ENCODE results near the gene ABCE1.

The ABCE1 gene

GRCh38 chr4:145097821-145098674, at the start of gene ABCE1, which contains the start of gene ANAPC10:
Gene ABCE1, plus strand, starts transcription at chr4:145098311. Its CDS starts 6,102 bp downstream, at chr4:145104413.
Gene ANAPC10, minus strand, starts transcription at chr4:145098196. Its CDS starts 2,097 bp downstream, at chr4:145096099.
- in situ Hi-C loops (cut with HindIII; ENCODE audit: low sequenced_read_pairs): no loop called here

DNA sequence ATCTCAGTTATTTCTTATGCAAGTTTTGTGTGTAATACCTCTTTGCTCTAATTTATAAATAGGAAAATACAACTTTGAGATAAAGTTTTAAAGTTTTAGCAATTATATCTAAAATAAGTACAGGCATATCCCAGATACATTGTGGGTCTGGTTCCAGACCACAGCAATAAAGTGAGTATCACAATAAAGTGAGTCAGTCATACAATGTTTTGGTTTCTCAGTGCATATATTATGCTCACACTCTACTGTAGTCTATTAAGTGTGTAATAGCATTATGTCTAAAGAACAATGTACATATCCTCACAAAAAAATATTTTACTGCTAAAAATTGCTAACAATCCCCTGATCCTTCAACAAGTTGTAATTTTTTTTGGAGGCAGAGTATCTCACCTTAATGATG, 49.3 kb upstream of the ABCE1 start:
- in situ Hi-C loops (cut with HindIII; ENCODE audit: low sequenced_read_pairs): no loop called here

DNA sequence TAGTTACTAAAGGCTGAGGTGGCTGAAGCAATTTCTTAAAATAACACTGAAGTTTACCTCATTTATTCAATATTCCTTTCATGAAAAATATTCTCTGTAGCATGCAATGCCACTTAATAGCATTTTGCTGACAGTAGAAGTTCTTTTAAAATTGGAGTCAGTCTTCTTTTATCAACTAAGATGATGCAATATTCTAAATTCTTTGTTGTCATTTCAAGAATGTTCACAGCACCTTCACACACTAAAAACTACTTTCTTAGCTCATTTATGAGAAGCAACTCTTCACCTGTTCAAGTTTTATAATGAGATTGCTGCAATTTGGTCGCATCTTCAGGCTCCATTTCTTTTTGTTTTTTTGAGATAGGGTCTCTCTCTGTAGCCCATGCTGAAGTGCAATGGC, 48.9 kb upstream of the ABCE1 start:
- in situ Hi-C loops (cut with HindIII; ENCODE audit: low sequenced_read_pairs): no loop called here

- in situ Hi-C loops (cut with HindIII; ENCODE audit: low sequenced_read_pairs): no loop called here
These were observed 42.4 kb upstream of the ABCE1 start for GRCh38 chr4:145055533-145056257.

DNA sequence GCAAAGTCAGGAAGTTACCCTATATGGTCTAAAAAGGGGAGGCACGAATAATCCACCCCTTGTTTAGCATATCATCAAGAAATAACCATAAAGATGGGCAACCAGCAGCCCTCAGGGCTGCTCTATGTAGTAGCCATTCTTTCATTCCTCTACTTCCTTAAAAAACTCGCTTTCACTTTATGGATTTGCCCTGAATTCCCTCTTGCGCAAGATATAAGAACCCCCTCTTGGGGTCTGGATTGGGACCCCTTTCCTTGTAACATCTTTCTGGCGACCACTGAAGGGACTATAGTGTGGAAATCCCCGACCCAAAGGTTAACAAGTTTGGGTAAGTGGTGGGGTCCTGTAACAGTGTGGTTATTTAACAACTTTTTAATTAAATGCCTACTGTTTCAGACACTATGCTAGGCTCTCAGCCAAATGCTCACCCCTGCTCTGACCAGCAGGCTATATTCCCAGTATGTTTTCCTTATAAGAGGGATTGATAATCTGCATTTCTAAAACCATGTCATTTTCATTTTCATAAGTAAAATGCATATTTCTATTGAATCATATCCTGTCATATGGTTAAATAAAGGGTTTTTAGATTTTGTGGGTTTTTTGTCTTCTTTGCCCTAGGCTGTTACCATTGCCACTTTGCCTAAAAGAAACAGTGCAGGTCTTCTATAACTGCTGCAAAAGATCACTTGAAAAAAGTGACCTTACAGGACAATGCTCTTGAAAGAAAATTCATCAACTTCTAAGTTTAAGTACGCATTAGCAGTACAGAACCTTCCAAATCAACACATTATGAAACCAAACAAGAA, 41.6 kb upstream of the ABCE1 start:
- in situ Hi-C loops (cut with HindIII; ENCODE audit: low sequenced_read_pairs): no loop called here

DNA sequence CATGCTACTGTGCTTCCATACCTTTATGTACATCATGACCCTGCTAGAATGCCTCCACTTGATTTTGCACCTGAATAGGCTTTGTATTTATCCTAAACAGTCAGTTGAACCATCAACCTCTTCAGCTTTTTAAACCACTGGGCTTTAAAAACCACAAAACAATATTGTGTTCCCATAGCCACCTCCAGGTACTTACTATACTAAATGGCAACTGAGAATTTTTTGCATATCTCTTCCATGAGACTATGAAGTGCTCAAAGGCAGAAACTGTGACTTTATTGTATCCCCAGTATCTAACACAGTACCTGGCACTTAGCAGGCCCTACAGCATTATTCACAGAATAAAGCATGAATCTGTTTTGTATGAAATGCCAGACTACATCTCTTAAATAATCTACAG, 39.9 kb upstream of the ABCE1 start:
- in situ Hi-C loops (cut with HindIII; ENCODE audit: low sequenced_read_pairs): no loop called here

DNA sequence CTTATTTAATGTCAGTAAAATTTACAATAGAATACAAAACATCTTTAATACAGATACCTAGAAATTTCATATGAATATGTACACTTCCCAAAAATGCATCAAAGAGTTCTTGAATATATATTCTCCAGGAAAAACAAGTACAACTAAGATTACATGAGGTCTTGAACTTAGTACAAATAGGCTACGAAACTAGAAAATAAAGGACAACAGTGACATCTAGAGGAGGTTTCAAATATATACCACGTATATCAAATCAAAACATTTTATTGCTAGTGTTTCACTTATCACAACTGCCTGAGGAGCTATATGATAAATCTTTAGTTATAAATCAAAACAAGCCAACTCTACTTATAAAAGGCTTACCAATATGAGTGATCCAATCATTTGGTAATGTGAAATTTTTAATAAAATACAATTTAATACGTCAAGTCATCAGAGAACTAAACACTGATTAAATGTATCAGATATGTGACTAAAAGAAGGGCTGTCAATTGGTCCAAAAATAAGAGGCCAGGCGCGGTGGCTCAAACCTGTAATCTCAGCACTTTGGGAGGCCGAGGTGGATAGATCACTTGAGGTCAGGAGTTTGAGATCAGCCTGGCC, 36.7 kb upstream of the ABCE1 start:
- in situ Hi-C loops (cut with HindIII; ENCODE audit: low sequenced_read_pairs): no loop called here

DNA sequence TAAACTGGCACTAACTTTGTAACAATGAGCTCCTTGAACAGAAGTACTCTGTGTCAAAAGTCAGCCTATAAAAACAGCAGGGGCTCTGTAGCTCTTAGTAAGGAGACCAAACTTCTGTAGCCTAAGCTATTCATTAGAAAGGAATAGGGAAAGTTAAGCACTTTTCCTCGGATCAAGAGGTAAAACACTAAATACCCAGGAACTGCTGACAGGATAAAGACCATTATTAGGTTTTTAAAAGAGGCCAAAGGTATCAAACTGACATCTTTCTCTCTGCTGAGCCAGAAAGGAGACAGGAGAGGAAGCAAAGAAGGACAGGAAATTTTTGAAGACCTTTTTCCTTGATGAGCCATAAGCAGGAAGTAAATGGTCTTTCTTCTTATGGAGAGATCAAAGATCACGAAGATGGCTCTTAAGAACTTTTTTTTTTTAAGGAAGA, 32.0 kb upstream of the ABCE1 start:
- in situ Hi-C loops (cut with HindIII; ENCODE audit: low sequenced_read_pairs): no loop called here

DNA sequence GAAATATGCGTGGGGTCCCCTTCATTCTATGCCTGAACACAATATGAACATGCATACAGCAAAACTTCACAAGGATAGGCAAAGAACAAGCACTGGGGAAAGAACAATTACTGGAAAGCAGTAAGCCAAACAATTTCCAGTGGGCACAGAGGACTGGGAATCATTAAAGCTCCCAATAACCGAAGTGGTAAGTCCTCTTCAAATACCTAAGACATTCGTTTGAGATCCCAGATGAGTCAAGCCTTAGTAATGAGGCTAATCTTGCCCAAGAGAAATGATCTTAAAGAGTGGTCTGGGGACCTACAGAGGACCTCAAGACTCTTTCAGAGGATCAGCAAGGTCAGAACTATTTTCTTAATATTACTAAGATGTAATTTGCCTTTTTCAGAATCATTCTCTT, 28.8 kb upstream of the ABCE1 start:
- in situ Hi-C loops (cut with HindIII; ENCODE audit: low sequenced_read_pairs): no loop called here

DNA sequence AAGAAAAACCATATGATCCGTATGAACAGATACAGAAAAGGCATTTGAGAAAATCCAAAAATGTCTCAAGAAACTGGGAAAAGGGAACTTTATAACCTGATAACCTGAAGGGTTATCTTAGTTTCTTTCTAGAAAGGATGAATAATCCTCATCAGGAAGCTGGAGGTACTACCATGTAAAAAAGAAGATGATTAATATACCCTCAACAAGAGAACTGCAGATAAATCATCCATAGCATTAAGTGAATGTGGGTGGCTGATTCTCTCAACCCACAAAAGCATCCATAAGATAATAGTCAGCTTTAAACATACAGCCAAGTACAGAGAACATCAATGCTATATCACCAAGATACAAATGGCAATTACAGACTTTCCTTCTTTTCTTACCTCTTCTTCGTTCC, 26.6 kb upstream of the ABCE1 start:
- in situ Hi-C loops (cut with HindIII; ENCODE audit: low sequenced_read_pairs): no loop called here

GRCh38 chr4:145075742-145076468, 22.2 kb upstream of the ABCE1 start:
- in situ Hi-C loops (cut with HindIII; ENCODE audit: low sequenced_read_pairs): no loop called here

DNA sequence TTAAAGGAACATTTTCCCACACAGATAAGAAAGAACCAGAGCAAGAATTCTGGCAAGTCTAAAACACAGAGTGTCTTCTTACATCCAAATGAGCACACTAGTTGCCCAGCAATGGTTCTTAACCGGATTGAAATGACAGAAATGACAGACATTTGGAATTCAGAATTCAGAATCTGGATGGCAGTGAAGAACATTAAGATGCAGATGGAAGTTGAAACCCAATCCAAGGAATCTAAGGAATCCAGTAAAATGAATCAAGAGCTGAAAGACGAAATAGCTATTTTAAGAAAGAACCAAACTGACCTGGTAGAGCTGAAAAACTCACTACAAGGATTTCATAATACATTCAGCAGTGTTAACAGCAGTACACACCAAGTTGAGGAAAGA, 21.6 kb upstream of the ABCE1 start:
- in situ Hi-C loops (cut with HindIII; ENCODE audit: low sequenced_read_pairs): no loop called here

DNA sequence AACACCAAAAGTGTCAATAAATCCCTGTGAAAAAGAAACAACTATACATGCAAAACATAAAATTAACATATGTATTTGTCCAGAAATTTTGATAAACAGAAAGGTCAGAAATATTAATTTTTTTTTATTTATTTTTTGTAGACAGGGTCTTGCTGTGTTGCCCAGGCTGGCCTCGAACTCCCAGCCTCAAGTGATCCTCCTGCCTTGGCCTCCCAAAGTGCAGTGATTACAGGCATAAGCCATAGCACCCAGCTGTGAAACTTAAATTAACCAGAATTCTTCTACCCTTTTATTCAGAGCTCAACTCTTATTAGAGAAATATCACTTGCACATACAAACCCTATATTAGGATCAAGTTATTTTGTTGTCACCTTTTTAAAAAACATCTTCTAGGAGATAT, 16.4 kb upstream of the ABCE1 start:
- in situ Hi-C loops (cut with HindIII; ENCODE audit: low sequenced_read_pairs): no loop called here

GRCh38 chr4:145083891-145084605, 14.1 kb upstream of the ABCE1 start:
- in situ Hi-C loops (cut with HindIII; ENCODE audit: low sequenced_read_pairs): no loop called here

DNA sequence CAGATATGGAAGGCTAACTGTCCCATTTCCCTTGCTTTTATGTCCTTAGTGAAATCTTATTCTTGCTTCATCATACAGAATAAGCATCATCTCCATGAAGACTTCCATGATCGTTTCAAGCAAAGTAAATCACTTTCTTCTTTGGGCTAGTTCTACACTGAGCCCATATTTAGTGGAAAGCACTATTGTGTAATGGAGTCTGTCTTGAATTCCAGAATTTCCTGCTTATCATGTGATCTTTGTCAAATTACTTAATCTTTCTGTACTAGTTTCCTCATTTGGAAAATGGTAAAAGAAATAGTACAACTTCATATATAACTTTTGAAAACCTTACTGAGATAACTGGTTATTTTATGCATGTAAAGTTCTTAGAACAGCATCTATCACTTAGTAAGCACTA, 7.7 kb upstream of the ABCE1 start:
- in situ Hi-C loops (cut with HindIII; ENCODE audit: low sequenced_read_pairs): no loop called here

GRCh38 chr4:145093638-145094037, 4.5 kb upstream of the ABCE1 start:
- in situ Hi-C loops (cut with HindIII; ENCODE audit: low sequenced_read_pairs): no loop called here

GRCh38 chr4:145097331-145097820, 735 bp upstream of the ABCE1 start:
- in situ Hi-C loops (cut with HindIII; ENCODE audit: low sequenced_read_pairs): no loop called here

GRCh38 chr4:145098675-145099037, 545 bp downstream of the ABCE1 start:
- in situ Hi-C loops (cut with HindIII; ENCODE audit: low sequenced_read_pairs): no loop called here

GRCh38 chr4:145099653-145100052, 1.5 kb downstream of the ABCE1 start:
- in situ Hi-C loops (cut with HindIII; ENCODE audit: low sequenced_read_pairs): no loop called here
